Upper lobe of right lung (tissue), 1 donor: ENCODE results near the gene CFAP126. TPM values are rescaled to one million over a fixed set of nuclear protein-coding genes. Genes with fewer than 3 reads are reported as not detected.
"Not testable (repeated sequence)": the region's sequence is repeated elsewhere in the genome, so short reads cannot be mapped to it uniquely, and the experiment has no call there.

Experiments
- ATAC-seq: fragments of 200-7000 bp; cut with Tn5 transposase; one replicate; pipeline ENCODE4 v1.9.1; 2020; ENCODE audit warnings: mild to moderate bottlenecking, moderate library complexity
- DNase-seq: peaks from one replicate; pipeline ENCODE4 v3.0.0-alpha.2; 2020
- H3K27ac ChIP-seq: fragments of 200-600 bp; one replicate; pipeline ENCODE4 v1.8.0; 2022
- H3K27me3 ChIP-seq: fragments of 200-600 bp; one replicate; pipeline ENCODE4 v1.8.0; 2022; ENCODE audit warnings: mild to moderate bottlenecking
- H3K36me3 ChIP-seq: fragments of 200-600 bp; one replicate; pipeline ENCODE4 v1.8.0; 2022
- H3K4me1 ChIP-seq: fragments of 200-600 bp; one replicate; pipeline ENCODE4 v1.8.0; 2022
- H3K4me3 ChIP-seq: fragments of 200-600 bp; one replicate; pipeline ENCODE4 v1.8.0; 2022; ENCODE audit warnings: mild to moderate bottlenecking
- H3K9me3 ChIP-seq: fragments of 200-600 bp; one replicate; pipeline ENCODE4 v1.8.0; 2022
- CTCF ChIP-seq: fragments of 200-600 bp; IDR thresholded peaks from one replicate; pipeline ENCODE4 v1.8.0; 2022; ENCODE audit warnings: antibody characterized with exemption
- intact Hi-C: fragments of 100-400 bp; cut with DNase I; formaldehyde crosslinking; loops from one replicate; pipeline ENCODE4 v1.11.0; 2022
- long read RNA-seq: library from polyadenylated mRNA; unstranded; transcript quantifications from one replicate; pipeline ENCODE4 v2.0.0, GENCODE V29; 2021
- total RNA-seq: library from RNA; stranded (reverse); fragmentation: NEBNext Ultra II Directional; extraction: Animal tissue kit (Norgen Biotek cat#: 25700); gene quantifications from one replicate; pipeline ENCODE4 v1.2.1, GENCODE V29; 2021
- donor health status: DM: no; HTN: yes; CAD: no; lungs with severe emphysema.

CFAP126 gene
- not detected for total RNA-seq
- long read RNA-seq: 0 reads

- no peaks in the 10 kb centered on the region for H3K9me3 ChIP-seq
- H3K4me3 ChIP-seq: no peak within 1 kb of the TSS
- intact Hi-C loops: no loop called here
- TF ChIP-seq CTCF: peak; percentile 28
- peak; percentile 98 for ATAC-seq
- H3K4me1 ChIP-seq: no peaks in the 10 kb centered on the region
- no peak for DNase-seq
- H3K27ac ChIP-seq: peak within 1 kb of the TSS; percentile 58
- H3K27me3 ChIP-seq: no peaks in the 10 kb centered on the region
- peaks cover 22% of the 10 kb centered on the region for H3K36me3 ChIP-seq
These were observed at the start of gene CFAP126 for GRCh38 chr1:161367684-161368400. Gene CFAP126, minus strand, starts transcription at chr1:161367876. Its CDS starts 8 bp downstream, at chr1:161367868.

- H3K27ac ChIP-seq, intact Hi-C loops, ATAC-seq, H3K36me3 ChIP-seq, H3K27me3 ChIP-seq, DNase-seq, H3K4me3 ChIP-seq, H3K4me1 ChIP-seq, H3K9me3 ChIP-seq: not testable (repeated sequence)
These were observed 45.4 kb upstream of the CFAP126 start for GRCh38 chr1:161413050-161413449.

- ATAC-seq, H3K4me3 ChIP-seq, H3K27me3 ChIP-seq, H3K9me3 ChIP-seq, intact Hi-C loops, H3K4me1 ChIP-seq, H3K27ac ChIP-seq, DNase-seq, H3K36me3 ChIP-seq: not testable (repeated sequence)
These were observed 42.9 kb upstream of the CFAP126 start for GRCh38 chr1:161410636-161410970.

- ATAC-seq, H3K4me3 ChIP-seq, intact Hi-C loops, H3K9me3 ChIP-seq, H3K36me3 ChIP-seq, H3K4me1 ChIP-seq, H3K27me3 ChIP-seq, DNase-seq: not testable (repeated sequence)
- H3K27ac ChIP-seq: peak overlapping the region; percentile 60
These were observed 42.4 kb upstream of the CFAP126 start for GRCh38 chr1:161409848-161410635.

GRCh38 chr1:161408429-161409052, 40.9 kb upstream of the CFAP126 start:
- H3K9me3 ChIP-seq: no peaks in the 10 kb centered on the region
- DNase-seq (no peak), ATAC-seq (peak; percentile 67)
- no peak for TF ChIP-seq CTCF
- H3K4me3 ChIP-seq: no peak overlapping the region
- peaks cover 4% of the 10 kb centered on the region for H3K4me1 ChIP-seq
- no peaks in the 10 kb centered on the region for H3K36me3 ChIP-seq
- intact Hi-C loops: no loop called here
- no peaks in the 10 kb centered on the region for H3K27me3 ChIP-seq
- H3K27ac ChIP-seq: peak overlapping the region; percentile 47

GRCh38 chr1:161407451-161407985, 39.8 kb upstream of the CFAP126 start:
- Histone ChIP-seq H3K27ac (no peak overlapping the region), H3K4me3 (no peak overlapping the region), H3K36me3 (no peaks in the 10 kb centered on the region), H3K27me3 (no peaks in the 10 kb centered on the region), H3K9me3 (no peaks in the 10 kb centered on the region), H3K4me1 (peaks cover 4% of the 10 kb centered on the region)
- ATAC-seq: no peak
- TF ChIP-seq CTCF: no peak
- intact Hi-C loops: no loop called here
- DNase-seq: no peak

GRCh38 chr1:161406551-161406950, 38.9 kb upstream of the CFAP126 start:
- H3K36me3 ChIP-seq, ATAC-seq, H3K4me1 ChIP-seq, DNase-seq, H3K9me3 ChIP-seq, intact Hi-C loops, H3K4me3 ChIP-seq, H3K27me3 ChIP-seq, H3K27ac ChIP-seq: not testable (repeated sequence)
